ENCODE data around the gene KCNJ10.

The KCNJ10 gene

DNA sequence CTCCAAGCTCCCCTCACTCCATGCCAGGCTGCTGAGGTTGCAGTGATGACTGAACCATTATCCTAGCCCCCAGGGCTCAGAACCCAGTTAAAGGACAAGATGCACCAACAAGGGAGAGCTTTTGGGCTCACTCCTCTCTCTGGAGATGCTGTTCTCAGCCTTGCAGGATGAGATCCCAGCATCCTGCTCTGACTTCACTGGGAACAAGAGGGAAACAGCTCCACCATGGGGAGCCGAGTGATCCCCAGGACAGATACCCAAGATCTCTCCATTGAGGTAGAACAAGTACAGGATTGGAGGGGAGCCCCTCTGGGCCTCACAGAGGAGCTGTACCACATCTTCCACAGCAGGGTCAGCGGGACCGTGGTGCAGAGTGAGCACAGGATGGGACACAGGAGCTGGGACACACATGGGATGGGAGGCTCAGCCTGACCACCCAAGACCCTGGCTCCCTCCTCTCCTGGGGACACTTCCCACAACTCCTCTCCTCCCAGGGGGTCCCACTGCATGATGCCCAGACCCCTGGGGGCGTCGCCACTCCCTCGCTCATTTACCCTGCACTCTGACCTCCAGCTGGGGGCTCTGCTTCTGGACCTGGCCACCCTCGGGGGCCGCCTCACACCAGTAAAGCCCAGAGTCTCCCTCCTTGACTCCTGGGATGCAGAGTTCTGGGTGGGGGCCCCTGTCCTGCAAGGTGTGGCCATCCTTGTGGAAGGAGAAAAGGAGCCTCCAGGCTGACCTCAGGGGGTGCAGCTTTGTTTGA is 97.3 kb downstream of the KCNJ10 start:
- Histone ChIP-seq H3K27ac (ENCODE audit: low read depth, low read length) (no peak overlapping the region), H3K4me3 (ENCODE audit: insufficient read depth, low read length, poor library complexity, severe bottlenecking) (no peak overlapping the region), H3K79me2 (ENCODE audit: insufficient read depth, low read length) (no peaks in the 10 kb centered on the region), H3K9me2 (replicated peaks; ENCODE audit: insufficient read depth, low read length) (no peaks in the 10 kb centered on the region), H3K9ac (ENCODE audit: low read length) (no peak overlapping the region), H3K27me3 (ENCODE audit: low read length) (no peaks in the 10 kb centered on the region), H2AFZ (ENCODE audit: low read depth, low read length, severe bottlenecking) (no peak overlapping the region), H3F3A (ENCODE audit: insufficient read depth) (no peaks in the 10 kb centered on the region), H4K20me1 (ENCODE audit: low read depth, low read length) (no peaks in the 10 kb centered on the region), H3K36me3 (ENCODE audit: low read length) (no peaks in the 10 kb centered on the region), H3K9me3 (ENCODE audit: insufficient read depth, low read length) (no peaks in the 10 kb centered on the region), H3K4me2 (ENCODE audit: low read depth, low read length, poor library complexity, severe bottlenecking) (no peak overlapping the region)
- no peak for TF ChIP-seq EZH2phosphoT487 (conservative IDR thresholded peaks at IDR 0.05; ENCODE audit: low read length)
- TF ChIP-seq, protein P1, sequence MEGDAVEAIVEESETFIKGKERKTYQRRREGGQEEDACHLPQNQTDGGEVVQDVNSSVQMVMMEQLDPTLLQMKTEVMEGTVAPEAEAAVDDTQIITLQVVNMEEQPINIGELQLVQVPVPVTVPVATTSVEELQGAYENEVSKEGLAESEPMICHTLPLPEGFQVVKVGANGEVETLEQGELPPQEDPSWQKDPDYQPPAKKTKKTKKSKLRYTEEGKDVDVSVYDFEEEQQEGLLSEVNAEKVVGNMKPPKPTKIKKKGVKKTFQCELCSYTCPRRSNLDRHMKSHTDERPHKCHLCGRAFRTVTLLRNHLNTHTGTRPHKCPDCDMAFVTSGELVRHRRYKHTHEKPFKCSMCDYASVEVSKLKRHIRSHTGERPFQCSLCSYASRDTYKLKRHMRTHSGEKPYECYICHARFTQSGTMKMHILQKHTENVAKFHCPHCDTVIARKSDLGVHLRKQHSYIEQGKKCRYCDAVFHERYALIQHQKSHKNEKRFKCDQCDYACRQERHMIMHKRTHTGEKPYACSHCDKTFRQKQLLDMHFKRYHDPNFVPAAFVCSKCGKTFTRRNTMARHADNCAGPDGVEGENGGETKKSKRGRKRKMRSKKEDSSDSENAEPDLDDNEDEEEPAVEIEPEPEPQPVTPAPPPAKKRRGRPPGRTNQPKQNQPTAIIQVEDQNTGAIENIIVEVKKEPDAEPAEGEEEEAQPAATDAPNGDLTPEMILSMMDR (IDR thresholded peaks at IDR 0.05; ENCODE audit: insufficient read depth, low read length, poor library complexity, severe bottlenecking) = no peak

DNA sequence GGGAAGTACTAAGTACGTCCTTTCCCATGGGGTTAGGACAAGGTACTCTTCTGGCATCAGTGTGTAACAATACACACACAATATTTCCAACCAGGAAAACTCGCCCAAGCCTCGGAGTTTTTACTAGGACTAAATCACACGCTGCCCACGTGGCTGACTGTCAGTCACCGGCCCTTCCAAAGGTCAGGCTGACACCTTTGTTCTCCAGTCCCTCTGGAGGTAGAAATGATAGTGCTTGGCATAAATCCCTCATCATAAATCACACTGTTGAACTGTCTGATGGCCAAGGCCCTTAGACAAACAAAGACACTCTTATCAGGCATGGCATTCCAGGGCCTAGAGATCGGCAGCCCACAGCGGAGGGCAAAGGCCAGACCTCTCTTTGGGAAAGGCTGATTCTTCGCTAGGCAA is 99.0 kb downstream of the KCNJ10 start:
- Histone ChIP-seq H4K20me1 (ENCODE audit: low read depth, low read length) (no peaks in the 10 kb centered on the region), H3K9me3 (ENCODE audit: insufficient read depth, low read length) (no peaks in the 10 kb centered on the region), H3K36me3 (ENCODE audit: low read length) (no peaks in the 10 kb centered on the region), H2AFZ (ENCODE audit: low read depth, low read length, severe bottlenecking) (no peak overlapping the region), H3K4me2 (ENCODE audit: low read depth, low read length, poor library complexity, severe bottlenecking) (no peak overlapping the region), H3K9me2 (replicated peaks; ENCODE audit: insufficient read depth, low read length) (no peaks in the 10 kb centered on the region), H3K79me2 (ENCODE audit: insufficient read depth, low read length) (no peaks in the 10 kb centered on the region), H3F3A (ENCODE audit: insufficient read depth) (no peaks in the 10 kb centered on the region), H3K4me3 (ENCODE audit: insufficient read depth, low read length, poor library complexity, severe bottlenecking) (no peak overlapping the region), H3K27me3 (ENCODE audit: low read length) (no peaks in the 10 kb centered on the region), H3K9ac (ENCODE audit: low read length) (no peak overlapping the region), H3K27ac (ENCODE audit: low read depth, low read length) (no peak overlapping the region)
- TF ChIP-seq EZH2phosphoT487 (conservative IDR thresholded peaks at IDR 0.05; ENCODE audit: low read length) = no peak
- TF ChIP-seq, protein P1 (IDR thresholded peaks at IDR 0.05; ENCODE audit: insufficient read depth, low read length, poor library complexity, severe bottlenecking) = no peak

DNA sequence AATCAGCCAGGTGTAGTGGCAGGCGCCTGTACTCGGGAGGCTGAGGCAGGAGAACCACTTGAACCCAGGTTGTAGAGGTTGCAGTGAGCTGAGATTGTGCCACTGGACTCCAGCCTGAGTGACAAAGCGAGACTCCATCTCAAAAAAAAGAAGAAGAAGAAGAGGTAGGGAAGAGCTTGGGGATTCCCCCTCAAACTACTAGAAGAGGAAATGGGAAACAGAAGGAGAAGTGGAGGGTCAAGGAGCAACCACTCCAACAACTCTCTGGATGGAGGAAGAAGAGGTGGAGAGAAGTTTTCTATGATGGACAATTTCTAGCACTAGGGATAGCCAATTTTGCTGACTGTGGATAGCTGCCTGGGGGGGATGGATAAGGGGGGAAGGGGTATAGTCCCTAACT is 101.1 kb downstream of the KCNJ10 start:
- H3K36me3 ChIP-seq (ENCODE audit: low read length) = no peaks in the 10 kb centered on the region
- H3K79me2 ChIP-seq (ENCODE audit: insufficient read depth, low read length) = no peaks in the 10 kb centered on the region
- H3K4me3 ChIP-seq (ENCODE audit: insufficient read depth, low read length, poor library complexity, severe bottlenecking) = no peak overlapping the region
- no peak overlapping the region for H2AFZ ChIP-seq (ENCODE audit: low read depth, low read length, severe bottlenecking)
- H3K9me3 ChIP-seq (ENCODE audit: insufficient read depth, low read length) = no peaks in the 10 kb centered on the region
- no peaks in the 10 kb centered on the region for H3K9me2 ChIP-seq (replicated peaks; ENCODE audit: insufficient read depth, low read length)
- no peak overlapping the region for H3K4me2 ChIP-seq (ENCODE audit: low read depth, low read length, poor library complexity, severe bottlenecking)
- TF ChIP-seq, protein P1 (IDR thresholded peaks at IDR 0.05; ENCODE audit: insufficient read depth, low read length, poor library complexity, severe bottlenecking) = no peak
- TF ChIP-seq EZH2phosphoT487 (conservative IDR thresholded peaks at IDR 0.05; ENCODE audit: low read length) = no peak
- no peak overlapping the region for H3K27ac ChIP-seq (ENCODE audit: low read depth, low read length)
- no peak overlapping the region for H3K9ac ChIP-seq (ENCODE audit: low read length)
- no peaks in the 10 kb centered on the region for H3F3A ChIP-seq (ENCODE audit: insufficient read depth)
- H4K20me1 ChIP-seq (ENCODE audit: low read depth, low read length) = no peaks in the 10 kb centered on the region
- no peaks in the 10 kb centered on the region for H3K27me3 ChIP-seq (ENCODE audit: low read length)
